Stimulated activated CD4-positive, alpha-beta T cell treated with anti-CD3 and anti-CD28 coated beads, TNF-alpha, amount 100 ng/mL, for 24 hours (primary cell): ENCODE results near the gene NTRK2.

Experiments
- DNase-seq, 3 experiments: peaks; one replicate each; pipeline ENCODE4 v3.0.0-alpha.2; 2020; ENCODE audit warnings: low read depth in 3 of 3

NTRK2 gene

GRCh38 chr9:84850830-84851392, 181.4 kb downstream of the NTRK2 start:
- DNase-seq = no peak

GRCh38 chr9:84851935-84852585, 182.5 kb downstream of the NTRK2 start:
- DNase-seq = no peak

- DNase-seq = no peak
These were observed 183.2 kb downstream of the NTRK2 start for GRCh38 chr9:84852617-84853301.

- DNase-seq = no peak
These were observed 186.7 kb downstream of the NTRK2 start for GRCh38 chr9:84856181-84856632.

- DNase-seq = no peak
These were observed 187.7 kb downstream of the NTRK2 start for GRCh38 chr9:84857211-84857610.

- no peak for DNase-seq
These were observed 188.8 kb downstream of the NTRK2 start for GRCh38 chr9:84858364-84858763.

GRCh38 chr9:84860249-84861115, 191.0 kb downstream of the NTRK2 start:
- no peak for DNase-seq

- no peak for DNase-seq
These were observed 191.9 kb downstream of the NTRK2 start for GRCh38 chr9:84861455-84861854.

GRCh38 chr9:84862308-84862707, 192.8 kb downstream of the NTRK2 start:
- no peak for DNase-seq

- DNase-seq = no peak
These were observed 193.3 kb downstream of the NTRK2 start for GRCh38 chr9:84862810-84863287.

GRCh38 chr9:84863372-84863771, 193.8 kb downstream of the NTRK2 start:
- DNase-seq = no peak

GRCh38 chr9:84866396-84867175, 197.1 kb downstream of the NTRK2 start:
- no peak for DNase-seq

- no peak for DNase-seq
These were observed 197.7 kb downstream of the NTRK2 start for GRCh38 chr9:84867186-84867585.

- no peak for DNase-seq
These were observed 199.6 kb downstream of the NTRK2 start for GRCh38 chr9:84869091-84869490.

GRCh38 chr9:84871983-84872382, 202.5 kb downstream of the NTRK2 start:
- no peak for DNase-seq

- no peak for DNase-seq
These were observed 204.5 kb downstream of the NTRK2 start for GRCh38 chr9:84874022-84874421.

GRCh38 chr9:84874596-84874995, 205.1 kb downstream of the NTRK2 start:
- DNase-seq = no peak

- no peak for DNase-seq
These were observed 205.7 kb downstream of the NTRK2 start for GRCh38 chr9:84875193-84875592.

GRCh38 chr9:84879631-84880030, 210.1 kb downstream of the NTRK2 start:
- DNase-seq = no peak

GRCh38 chr9:84880835-84881234, 211.3 kb downstream of the NTRK2 start:
- DNase-seq = no peak

GRCh38 chr9:84886866-84887265, 217.3 kb downstream of the NTRK2 start:
- DNase-seq = no peak
